BE2C (cell line): ENCODE data around the gene ELOVL1.

Experiments
- DNase-seq: peaks from one replicate; pipeline ENCODE4 v3.0.0-alpha.2; 2020
- H3K27me3 ChIP-seq: fragments of 250-450 bp; sonication (Bioruptor Pico); 2 replicates; pipeline ENCODE4 v1.5.1; 2020; ENCODE audit warnings: mild to moderate bottlenecking
- H3K36me3 ChIP-seq: fragments of 250-450 bp; sonication (Bioruptor Pico); 2 replicates; pipeline ENCODE4 v1.5.1; 2020; ENCODE audit warnings: mild to moderate bottlenecking
- H3K4me1 ChIP-seq: fragments of 250-450 bp; sonication (Bioruptor Pico); 2 replicates; pipeline ENCODE4 v1.5.1; 2020
- H3K4me3 ChIP-seq: 2 replicates; pipeline ENCODE4 v1.5.1; 2011; ENCODE audit warnings: low read depth, low read length
- H3K9me3 ChIP-seq: fragments of 250-450 bp; sonication (Bioruptor Pico); 2 replicates; pipeline ENCODE4 v1.5.1; 2020
- CTCF ChIP-seq: IDR thresholded peaks from 2 replicates; pipeline ENCODE4 v1.5.1; 2012; ENCODE audit warnings: mild to moderate bottlenecking, low read depth, low read length

ELOVL1 gene

GRCh38 chr1:43344267-43344850, 23.5 kb downstream of the ELOVL1 start:
- no peak for DNase-seq
- TF ChIP-seq CTCF: no peak
- H3K9me3 ChIP-seq: no peaks in the 10 kb centered on the region
- H3K36me3 ChIP-seq: no peaks in the 10 kb centered on the region
- H3K27me3 ChIP-seq: no peaks in the 10 kb centered on the region
- no peak overlapping the region for H3K4me3 ChIP-seq
- H3K4me1 ChIP-seq: no peaks in the 10 kb centered on the region

- TF ChIP-seq CTCF: no peak
- no peak for DNase-seq
- Histone ChIP-seq H3K9me3 (no peaks in the 10 kb centered on the region), H3K27me3 (no peaks in the 10 kb centered on the region), H3K4me3 (no peak overlapping the region), H3K4me1 (no peaks in the 10 kb centered on the region), H3K36me3 (no peaks in the 10 kb centered on the region)
Observed at GRCh38 chr1:43340559-43340958, 27.3 kb downstream of the ELOVL1 start.

- DNase-seq: no peak
- TF ChIP-seq CTCF: no peak
Observed at GRCh38 chr1:43339584-43340232, 28.1 kb downstream of the ELOVL1 start.

GRCh38 chr1:43338001-43338400, 29.8 kb downstream of the ELOVL1 start:
- DNase-seq: no peak
- Histone ChIP-seq H3K36me3 (no peaks in the 10 kb centered on the region), H3K4me3 (no peak overlapping the region), H3K27me3 (no peaks in the 10 kb centered on the region), H3K9me3 (no peaks in the 10 kb centered on the region), H3K4me1 (no peaks in the 10 kb centered on the region)
- TF ChIP-seq CTCF: no peak

More at GRCh38 chr1:43339584-43340232, 28.1 kb downstream of the ELOVL1 start:
- H3K27me3 ChIP-seq: no peaks in the 10 kb centered on the region
- no peaks in the 10 kb centered on the region for H3K36me3 ChIP-seq
- H3K4me1 ChIP-seq: no peaks in the 10 kb centered on the region
- no peaks in the 10 kb centered on the region for H3K9me3 ChIP-seq
- H3K4me3 ChIP-seq: no peak overlapping the region

- H3K9me3 ChIP-seq: no peaks in the 10 kb centered on the region
- DNase-seq: no peak
- TF ChIP-seq CTCF: no peak
- H3K4me1 ChIP-seq: no peaks in the 10 kb centered on the region
- H3K36me3 ChIP-seq: no peaks in the 10 kb centered on the region
- no peaks in the 10 kb centered on the region for H3K27me3 ChIP-seq
- H3K4me3 ChIP-seq: no peak within 1 kb of the TSS
Observed at GRCh38 chr1:43337588-43337987, 30.2 kb downstream of the ELOVL1 start, which contains the start of gene MPL. Gene MPL, plus strand, starts transcription at chr1:43337818. Its CDS starts 31 bp downstream, at chr1:43337849.

- Histone ChIP-seq H3K4me1 (no peaks in the 10 kb centered on the region), H3K36me3 (no peaks in the 10 kb centered on the region), H3K4me3 (no peak overlapping the region), H3K9me3 (no peaks in the 10 kb centered on the region), H3K27me3 (no peaks in the 10 kb centered on the region)
- no peak for DNase-seq
- no peak for TF ChIP-seq CTCF
Observed at GRCh38 chr1:43334453-43335205, 33.2 kb downstream of the ELOVL1 start.
